GM21367 (cell line): ENCODE data around the gene GPRC5D.
A peak's percentile ranks its signal among the peaks of the same experiment; 100 is the strongest.

Source experiments
- ATAC-seq: cut with Tn5 transposase; IDR thresholded peaks from one replicate; pipeline ENCODE4 v1.9.1; 2021; ENCODE audit not compliant: unreplicated experiment

Gene GPRC5D

DNA sequence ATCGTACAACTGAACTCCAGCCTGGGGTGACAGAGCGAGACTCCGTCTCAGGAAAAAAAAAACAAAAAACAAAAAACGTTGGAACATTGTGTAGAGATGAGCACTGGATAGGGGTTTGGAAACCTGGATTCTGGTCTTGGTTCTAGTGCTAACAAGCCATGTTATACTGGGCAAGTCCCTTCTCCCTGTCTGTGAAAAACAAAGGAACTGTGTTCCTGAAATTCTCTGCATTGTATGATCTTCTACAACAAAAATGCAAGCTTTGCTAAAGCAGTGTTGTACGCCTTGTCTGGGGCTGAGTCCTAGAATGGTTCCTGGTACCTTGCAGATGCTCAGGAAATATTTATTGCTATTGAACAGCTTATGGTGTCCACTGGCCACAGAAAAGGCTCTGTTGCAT is 13.4 kb downstream of the GPRC5D start:
- ATAC-seq = no peak

DNA sequence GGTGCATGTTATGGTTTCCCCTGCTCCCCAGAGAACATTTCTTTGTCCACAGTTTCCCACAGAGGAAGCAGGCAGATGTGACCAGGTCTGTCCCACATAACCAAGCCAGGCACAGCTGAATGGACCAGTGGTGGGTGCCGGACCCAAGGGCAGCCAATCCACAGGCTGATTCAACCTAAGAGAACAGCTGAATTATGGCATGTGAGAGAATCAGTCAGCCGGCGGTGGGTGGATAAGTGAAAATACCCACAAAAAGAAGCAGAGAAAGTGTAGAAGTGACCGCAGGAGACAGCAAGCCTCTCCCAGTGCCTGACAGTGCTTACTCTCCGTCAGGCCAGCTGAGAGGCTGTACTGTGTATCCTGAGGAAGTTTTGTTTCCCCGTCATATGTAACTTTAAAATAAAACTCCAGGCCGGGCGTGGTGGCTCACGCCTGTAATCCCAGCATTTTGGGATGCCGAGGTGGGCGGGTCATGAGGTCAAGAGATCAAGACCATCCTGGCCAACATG is 14.9 kb downstream of the GPRC5D start:
- ATAC-seq = no peak

DNA sequence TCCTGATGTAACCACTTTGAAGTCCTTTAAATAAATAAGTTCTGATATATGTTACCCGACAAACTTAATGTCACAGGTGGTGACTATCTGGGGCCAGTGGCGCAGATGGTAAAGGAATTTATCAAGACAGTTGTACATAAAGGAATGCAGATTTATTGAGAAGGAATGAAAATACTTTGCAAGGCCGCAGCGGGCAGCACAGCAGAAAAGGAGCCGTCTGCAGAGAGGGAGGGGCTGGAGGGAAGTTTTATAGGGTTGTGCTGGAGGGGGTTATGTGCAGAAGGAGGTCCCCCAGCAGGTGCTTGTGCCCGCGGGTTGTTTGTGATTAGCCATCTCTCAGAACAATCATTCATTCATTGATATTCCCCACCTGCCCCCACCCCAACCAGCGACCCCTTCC is 17.4 kb downstream of the GPRC5D start:
- ATAC-seq = no peak

DNA sequence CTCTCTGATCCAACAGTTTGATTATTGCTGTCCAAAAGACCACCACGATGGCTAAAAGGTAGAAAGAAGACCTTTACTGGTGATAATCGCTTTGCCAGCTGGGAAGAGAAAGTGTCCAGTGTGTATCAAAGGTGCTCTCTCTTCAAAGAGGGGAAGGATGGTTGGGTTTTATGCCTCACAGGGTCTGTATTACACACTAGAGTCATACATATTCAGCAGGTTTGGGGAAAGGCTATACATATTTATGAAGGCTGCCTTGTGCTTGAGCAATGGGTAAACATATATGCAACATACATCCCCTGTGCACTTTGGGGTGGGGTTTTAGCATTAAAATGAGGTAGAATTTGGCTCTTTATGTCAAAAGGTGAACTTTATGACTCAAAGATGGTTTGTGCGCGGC is 18.2 kb downstream of the GPRC5D start:
- no peak for ATAC-seq

DNA sequence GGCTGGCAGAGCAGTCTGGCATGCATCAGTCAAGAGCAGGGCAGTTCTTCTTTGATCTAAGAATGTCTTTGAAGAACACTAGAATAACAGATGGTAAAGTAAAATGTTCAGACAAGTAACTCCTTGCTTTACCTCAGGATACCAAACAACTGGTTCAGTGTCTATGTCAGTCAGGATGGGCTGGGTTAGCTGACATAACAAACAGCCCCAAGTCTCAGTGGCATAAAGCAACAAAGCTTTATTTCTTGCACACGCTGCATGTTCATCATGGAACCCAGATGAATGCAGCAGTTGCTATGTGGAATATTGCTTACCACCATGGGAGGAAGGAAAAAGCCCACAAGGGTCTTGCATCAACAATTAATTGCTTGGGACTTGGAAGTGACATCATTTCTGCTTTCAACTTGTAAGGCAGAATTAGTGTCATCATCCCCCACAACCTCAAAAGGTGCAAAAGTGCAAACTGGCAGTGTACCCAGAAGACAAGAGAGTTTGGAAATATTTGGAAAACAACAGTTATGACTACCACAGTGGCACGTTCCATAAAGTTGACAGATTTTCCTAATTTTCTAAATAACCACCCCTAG is 21.2 kb downstream of the GPRC5D start:
- no peak for ATAC-seq

DNA sequence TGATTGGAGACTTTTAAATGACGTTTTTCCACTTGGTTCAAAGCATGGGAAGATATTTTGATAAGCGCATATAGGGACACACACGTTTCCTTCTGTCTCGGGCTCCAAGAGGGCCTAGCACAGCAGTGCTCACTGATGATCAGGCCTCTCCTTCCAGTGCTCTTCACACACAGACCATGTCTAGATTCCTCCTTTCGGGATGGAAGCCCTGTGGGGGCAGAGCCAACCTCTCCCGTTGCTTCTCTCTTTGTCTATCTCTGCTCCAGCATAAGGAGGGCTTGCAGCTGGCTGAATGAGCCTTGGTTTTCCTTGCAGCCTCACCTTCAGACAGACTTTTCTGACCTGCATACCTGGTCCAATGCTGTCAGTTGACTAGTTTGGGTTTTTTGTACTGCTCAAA is 22.3 kb downstream of the GPRC5D start:
- ATAC-seq = no peak

DNA sequence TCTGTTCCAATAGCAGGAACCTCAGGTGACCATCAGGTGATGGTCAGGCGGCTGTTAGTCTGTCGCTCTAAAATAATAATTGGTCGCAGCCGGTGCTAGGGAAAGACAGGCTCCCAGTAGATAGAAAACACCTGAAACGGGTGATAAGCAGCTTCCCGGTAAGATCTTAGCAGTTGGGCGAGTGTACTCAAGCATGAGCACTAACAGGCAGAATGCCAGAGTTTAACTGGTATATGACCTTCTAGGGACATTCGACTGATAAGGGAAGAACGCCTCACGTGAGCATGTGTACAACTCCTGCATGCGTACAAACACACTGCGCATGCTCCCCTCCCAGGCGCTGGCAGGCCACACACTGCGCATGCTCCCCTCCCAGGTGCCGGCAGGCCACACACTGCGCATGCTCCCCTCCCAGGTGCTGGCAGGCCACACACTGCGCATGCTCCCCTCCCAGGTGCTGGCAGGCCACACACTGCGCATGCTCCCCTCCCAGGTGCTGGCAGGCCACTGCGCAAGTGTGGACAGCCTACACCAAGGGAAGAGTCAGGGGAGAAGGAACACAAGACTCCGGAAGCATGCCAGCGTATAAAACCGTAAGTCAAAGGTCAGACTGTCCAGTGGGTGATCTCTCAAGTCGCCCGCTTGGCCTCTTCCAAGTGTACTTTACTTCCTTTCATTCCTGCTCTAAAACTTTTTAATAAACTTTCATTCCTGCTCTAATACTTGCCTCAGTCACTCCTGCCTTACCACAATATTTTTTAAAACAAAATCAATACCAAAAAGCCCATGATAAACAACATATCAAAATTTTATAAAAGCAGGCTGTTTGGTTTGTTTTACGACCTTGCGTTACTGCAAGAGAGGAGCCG is 24.5 kb downstream of the GPRC5D start:
- ATAC-seq = no peak

DNA sequence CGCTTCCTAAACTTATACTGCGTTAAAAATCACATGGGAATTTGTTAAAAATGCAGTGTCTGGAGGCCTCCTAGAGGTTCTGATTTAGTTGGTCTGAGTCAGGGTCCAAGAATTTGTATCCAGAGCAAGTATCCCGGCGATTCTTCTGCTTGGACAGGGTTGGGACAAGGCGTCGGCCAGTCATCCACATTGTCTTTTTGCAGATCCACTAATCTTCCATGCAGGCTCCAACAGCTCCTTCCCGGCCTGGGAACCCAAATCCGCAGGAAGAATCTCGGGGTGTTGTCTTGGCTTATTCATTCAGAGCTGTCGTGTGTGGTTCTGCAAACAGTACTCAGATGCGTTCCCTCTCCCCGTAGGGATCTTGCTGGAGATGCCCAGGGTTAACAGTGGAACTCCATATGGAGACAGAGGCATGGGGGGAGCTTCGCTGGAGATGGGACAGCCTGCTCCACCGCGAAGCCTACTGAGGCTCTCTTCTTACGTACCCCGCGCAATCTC is 25.3 kb downstream of the GPRC5D start:
- ATAC-seq = no peak

DNA sequence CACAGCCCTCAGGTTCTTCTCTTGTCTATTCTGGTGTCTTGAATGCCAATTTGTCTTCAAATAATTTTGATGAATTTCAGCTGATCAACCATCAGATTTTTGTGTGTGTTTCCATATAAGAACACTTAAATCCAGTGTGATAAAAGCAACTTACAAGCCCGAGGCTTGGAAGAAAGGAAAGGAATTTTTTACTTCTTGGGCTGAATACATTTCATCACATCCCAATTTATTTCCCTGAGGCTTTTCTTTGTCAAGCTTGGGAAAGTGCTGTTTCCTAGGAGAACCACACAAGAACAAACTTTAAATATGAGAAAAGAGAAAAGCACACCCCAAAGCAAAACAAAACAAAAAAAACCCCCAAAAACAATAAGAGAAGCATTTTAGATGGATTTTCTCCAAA is 26.6 kb downstream of the GPRC5D start:
- no peak for ATAC-seq

DNA sequence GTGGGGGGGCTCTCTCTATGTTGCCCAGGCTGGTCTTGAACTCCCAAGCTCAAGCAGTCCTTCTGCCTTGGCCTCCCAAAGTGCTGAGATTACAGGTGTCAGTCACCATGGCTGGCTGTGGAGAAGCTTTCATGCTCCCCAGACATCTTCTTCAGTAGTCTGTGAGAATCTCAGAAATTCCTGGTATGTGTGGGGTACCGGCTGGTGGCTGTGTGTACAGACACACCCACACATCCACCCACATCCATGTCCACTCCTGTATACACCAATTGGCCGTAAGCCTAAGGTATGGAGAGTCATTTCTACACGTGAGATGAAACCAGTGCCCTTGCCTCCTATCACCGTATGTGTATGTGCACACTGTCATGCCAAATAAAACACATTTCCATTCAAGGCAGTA is 27.8 kb downstream of the GPRC5D start:
- no peak for ATAC-seq

DNA sequence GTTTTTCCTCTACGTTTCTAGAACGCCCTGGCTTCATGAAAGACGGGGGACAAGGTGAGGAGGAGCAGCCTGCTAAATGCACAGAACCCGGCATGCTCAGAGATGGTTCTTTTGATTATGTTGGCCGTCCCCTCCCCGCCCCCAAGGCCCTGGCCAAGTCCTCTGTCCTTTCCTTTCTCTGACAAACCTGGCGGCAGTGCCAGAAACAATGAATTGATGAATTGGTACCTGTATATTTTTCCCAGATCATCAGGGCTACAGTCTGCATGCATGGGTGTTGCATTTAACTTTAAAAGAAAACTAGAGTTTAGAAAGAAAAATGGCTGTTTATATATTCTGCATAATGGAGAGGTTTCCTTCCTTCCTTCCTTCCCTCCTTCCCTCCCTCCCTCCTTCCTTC is 29.0 kb downstream of the GPRC5D start:
- no peak for ATAC-seq

DNA sequence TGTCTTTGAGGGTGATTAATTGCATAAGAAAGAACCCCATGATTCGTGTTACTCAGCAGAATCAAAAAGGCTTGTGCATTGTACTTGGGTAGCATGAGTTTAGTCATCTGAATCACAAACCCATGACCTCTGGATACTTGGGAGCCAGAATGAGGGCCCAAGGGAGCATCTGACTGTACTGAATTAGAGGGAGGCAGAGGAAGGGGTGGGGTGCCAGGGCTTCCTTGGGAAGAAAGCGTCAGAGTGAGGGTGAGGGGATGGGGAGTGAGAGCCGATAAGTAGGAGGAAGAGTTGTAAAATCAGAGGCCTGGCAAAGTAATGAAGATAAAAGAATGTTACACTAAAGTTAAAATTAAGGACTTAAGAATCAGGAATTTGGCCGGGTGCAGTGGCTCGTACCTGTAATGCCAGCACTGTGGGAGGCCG is 29.8 kb downstream of the GPRC5D start:
- no peak for ATAC-seq

DNA sequence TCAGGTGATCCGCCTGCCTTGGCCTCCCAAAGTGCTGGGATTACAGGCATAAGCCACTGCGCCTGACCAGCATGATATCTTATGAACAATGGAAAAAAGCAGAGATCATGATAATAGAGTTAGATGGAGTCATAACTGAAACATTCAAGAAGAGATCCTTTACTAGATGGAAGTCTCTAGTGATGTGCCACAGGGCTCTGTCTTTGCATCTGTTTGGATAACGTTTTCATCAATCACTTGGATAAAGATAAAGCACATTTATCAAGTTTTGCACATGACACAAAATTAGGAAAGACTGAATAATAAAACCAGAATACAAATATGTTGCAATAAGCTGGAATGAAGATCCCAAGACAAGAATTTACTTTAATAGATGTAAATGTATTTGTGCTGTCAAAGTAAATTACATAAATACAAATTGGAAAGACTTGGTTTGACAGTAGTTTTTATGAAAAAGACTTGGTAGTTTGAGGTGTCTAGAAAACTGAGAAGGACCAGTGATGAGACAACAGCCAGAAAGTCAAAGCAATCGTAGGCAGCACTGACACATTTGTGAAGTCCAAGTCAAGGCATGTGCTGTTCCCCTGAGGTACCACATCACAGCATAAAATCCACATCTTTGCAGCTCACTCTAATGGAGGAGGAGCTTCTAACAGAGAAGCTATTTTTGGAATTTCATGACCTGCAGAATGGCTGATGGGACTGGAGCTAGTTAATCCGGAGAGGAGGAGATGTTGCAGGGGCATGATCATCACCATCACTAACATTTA is 32.1 kb downstream of the GPRC5D start:
- ATAC-seq = no peak

DNA sequence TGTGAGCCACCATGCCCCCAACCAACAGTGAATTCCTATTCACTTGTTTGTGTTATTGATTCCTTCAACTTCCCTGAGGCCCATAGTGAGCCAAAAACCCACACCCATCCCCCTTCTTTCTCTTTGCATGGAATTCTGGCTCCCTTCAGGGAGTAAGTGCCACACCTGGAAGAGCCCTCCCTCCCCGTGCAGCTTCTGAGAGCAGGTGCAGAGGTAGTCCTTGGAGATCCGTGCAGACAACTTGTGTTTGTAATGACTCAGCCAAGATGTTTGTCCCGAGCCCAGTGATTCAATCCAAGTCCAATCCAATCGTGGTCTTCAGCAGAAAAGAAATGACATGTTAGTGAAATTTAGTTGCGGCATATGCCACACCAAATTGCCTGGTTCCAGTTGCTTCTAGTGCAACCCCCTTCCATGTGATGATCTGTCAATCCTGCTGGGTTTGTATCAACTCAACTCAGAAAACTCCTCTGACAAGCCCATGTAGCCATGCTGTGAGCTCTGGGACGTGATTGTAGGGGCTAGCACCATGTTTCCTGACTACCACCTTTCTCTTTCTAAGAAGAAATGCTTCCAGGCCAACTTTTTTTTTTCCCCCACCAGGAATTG is 33.1 kb downstream of the GPRC5D start:
- no peak for ATAC-seq

DNA sequence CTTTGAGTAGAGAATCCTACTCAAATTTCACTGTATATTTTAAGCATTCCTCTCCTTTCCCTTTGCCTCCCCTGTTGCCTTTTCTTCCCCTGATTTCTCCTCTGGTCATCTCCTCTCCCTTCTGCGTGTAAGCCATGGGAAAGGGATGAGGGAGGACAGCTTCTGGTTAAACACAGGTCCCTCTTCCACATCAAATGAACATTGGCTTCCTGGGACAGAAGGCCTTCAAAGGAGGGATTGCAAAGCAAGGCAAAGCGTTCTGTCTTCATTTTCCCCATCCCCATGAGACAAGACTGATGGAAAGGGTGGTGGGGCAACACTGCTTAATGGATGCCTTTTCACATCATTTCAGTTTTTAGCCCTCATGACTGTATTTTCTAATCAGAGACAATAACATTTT is 34.5 kb downstream of the GPRC5D start:
- ATAC-seq = no peak

DNA sequence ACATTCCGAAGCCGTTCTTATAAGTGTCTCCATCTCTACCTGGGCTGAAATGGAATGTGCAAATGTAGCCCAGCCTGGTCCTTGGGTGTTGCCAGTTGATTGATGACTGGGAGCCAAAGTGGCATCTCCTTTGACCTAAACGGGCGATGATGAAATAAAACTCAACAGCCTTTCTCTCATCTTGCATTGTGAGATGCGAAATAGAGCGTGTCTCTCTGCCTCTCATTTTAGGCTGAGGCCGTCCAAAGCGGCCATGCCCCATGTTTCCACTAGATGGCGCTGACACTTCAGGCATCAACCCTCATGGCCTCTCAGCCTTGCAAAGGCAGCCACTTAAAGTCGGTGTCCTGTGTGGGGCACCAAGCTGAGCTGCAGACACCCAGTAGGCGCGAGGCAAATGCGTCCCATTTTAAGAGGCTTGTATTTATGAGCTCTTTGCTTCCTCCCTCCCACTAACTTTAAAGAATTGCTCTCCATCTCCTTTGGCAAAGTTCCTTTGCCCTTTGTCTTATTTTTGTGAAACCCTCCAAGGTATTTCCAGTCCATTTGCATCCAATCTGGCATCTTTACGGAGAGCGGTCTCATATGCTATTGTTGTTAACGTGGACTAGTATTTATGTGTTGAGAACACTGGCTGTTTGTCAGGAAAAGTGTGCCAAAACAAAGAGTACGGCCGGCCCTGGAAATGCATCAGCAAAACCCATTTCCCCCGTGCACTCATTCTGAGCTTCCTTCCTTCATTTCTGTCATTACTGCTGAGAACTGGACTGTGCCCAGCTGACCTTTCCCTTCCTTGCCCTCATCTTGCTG is 35.6 kb downstream of the GPRC5D start:
- ATAC-seq = peak; percentile 79

DNA sequence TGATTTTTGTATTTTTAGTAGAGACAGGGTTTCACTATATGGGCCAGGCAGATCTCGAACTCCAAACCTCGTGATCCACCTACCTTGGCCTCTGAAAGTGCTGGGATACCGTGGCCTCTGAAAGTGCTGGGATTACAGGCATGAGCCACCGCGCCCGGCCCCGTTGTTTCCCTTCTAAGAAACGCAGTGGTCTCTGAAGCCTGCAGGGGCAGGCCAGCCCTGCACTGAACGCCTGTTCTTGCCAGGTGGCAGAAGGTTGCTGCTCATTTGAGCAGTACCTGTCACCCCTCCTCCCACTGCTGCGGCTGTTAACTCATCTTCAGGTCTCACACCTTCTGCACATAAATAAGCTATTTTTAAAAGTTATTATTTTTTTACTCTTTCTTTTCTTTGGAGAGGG is 36.3 kb downstream of the GPRC5D start:
- ATAC-seq = no peak

DNA sequence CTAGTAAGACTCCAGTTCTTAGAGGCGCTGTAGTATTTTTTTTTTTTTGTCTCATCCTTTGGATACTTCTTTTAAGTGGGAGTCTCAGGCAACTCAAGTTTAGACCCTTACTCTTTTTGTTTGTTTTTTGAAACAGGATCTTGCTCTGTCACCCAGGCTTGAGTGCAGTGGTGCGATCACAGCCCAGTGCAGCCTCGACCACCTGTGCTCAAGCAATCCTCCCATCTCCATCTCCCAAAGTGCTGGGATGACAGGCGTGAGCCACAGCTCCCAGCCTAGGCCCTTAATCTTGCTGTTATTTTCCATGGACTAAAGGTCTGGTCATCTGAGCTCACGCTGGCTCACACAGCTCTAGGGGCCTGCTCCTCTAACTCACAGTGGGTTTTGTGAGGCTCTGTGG is 39.3 kb downstream of the GPRC5D start:
- ATAC-seq = no peak

DNA sequence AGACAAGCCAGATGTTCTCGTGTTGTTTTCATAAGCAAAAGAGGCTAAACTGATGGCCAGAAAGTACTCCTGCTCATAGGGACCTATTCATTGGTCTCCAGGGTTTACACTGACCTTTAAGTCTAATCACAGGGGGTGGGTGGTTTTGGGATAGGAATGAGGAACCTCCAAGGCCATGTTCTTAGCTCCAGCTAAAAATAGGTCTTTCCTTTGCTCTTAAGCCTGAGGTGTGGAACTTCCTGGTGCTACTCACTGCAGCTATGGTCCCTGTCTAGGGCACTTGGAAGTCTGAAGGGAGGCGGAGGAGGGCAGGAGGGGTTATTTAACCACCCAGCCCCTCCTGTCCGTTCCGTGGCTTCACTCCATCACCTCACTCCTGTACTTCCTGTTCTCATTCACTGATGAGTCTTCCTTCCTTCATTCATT is 42.0 kb downstream of the GPRC5D start:
- ATAC-seq = no peak
